ENCODE results near the gene CFAP92.

DNA sequence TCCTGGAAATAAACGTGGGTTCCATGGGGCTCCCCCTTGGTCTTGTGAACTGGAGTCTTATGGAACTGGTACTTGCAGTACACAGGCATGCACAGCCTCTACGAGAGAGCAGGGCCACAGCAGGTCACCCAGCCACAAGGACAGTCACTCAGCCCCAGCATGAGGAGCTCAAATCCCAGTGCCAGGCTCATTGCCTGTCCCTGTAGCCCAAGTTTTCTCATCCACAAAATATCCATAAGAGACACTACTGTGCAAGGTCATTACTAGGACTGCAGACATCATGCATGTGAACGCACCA is 48.0 kb downstream of the CFAP92 start:
- no peak for TF ChIP-seq EZH2phosphoT487 (IDR thresholded peaks at IDR 0.05; ENCODE audit: borderline replicate concordance, low read length)
- TF ChIP-seq EZH2 (IDR thresholded peaks at IDR 0.05; ENCODE audit: low read length, unreplicated experiment), result no peak
